ENCODE results near the gene CYP4V2.

- TF ChIP-seq YY1 (IDR thresholded peaks at IDR 0.05; ENCODE audit: insufficient read depth, insufficient read length) (no peak), SUZ12 (IDR thresholded peaks at IDR 0.05; ENCODE audit: extremely low read depth, insufficient read depth, insufficient read length) (no peak)
Measured at GRCh38 chr4:186241616-186242015, 50.2 kb downstream of the CYP4V2 start.

All from NT2/D1 (cell line).